Prostate gland (tissue), 2 donors: Measurements from ENCODE around the gene CAPN5. TPM values are rescaled to one million over a fixed set of nuclear protein-coding genes. Genes with fewer than 3 reads are reported as not detected.

Experiments used
- DNase-seq: peaks from one replicate; pipeline ENCODE4 v3.0.0-alpha.2; 2019; ENCODE audit warnings: low spot score
- H3K27ac ChIP-seq, 2 donors: fragments of 200-600 bp; sonication (generic); 2 replicates each; pipeline ENCODE4 v1.5.1; 2017 to 2019
- H3K27me3 ChIP-seq: fragments of 200-600 bp; sonication (generic); replicated peaks from 2 replicates; pipeline ENCODE4 v1.5.1; 2019; ENCODE audit not compliant: insufficient read depth
- H3K36me3 ChIP-seq, 2 donors: fragments of 200-600 bp; sonication (generic); 1 replicate in 1 of 2; 2 replicates in 1 of 2; pipeline versions ENCODE4 v1.5.1 to v1.8.1; 2017 to 2019
- H3K4me1 ChIP-seq: fragments of 200-600 bp; sonication (generic); replicated peaks from 2 replicates; pipeline ENCODE4 v1.5.1; 2019
- H3K4me3 ChIP-seq, 2 donors: fragments of 200-600 bp; sonication (generic); 2 replicates each; pipeline ENCODE4 v1.5.1; 2017 to 2019
- H3K9me3 ChIP-seq: fragments of 200-600 bp; sonication (generic); 2 replicates; pipeline ENCODE4 v1.5.1; 2017
- POLR2A ChIP-seq: fragments of 450-650 bp; IDR thresholded peaks from one replicate; pipeline ENCODE4 v1.6.1; 2016; ENCODE audit warnings: antibody characterized with exemption, mild to moderate bottlenecking
- POLR2AphosphoS5 ChIP-seq: sonication (generic); formaldehyde crosslinking; IDR thresholded peaks from one replicate; pipeline ENCODE4 v1.6.1; 2017; ENCODE audit warnings: antibody characterized with exemption
- WGBS: methylation state at CpG from one replicate; pipeline ENCODE4 v1.1.5; 2018; 5-methylcytosine and 5-hydroxymethylcytosine counted together
- intact Hi-C: fragments of 100-400 bp; cut with DNase I; formaldehyde crosslinking; loops from one replicate; pipeline ENCODE4 v1.14.2; 2022
- total RNA-seq, 2 donors: library from RNA; depleted of rRNA; stranded (reverse); fragments of >200 nt; gene quantifications; one replicate each; pipeline ENCODE4 v1.1.0, GENCODE V29; 2016
- TF ChIP-seq, protein P1 (sequence below), 4 experiments: fragments of 200-600 bp in 2 of 4; fragments of 450-650 bp in 2 of 4; sonication (generic) in 2 of 4; IDR thresholded peaks; 1 replicate in 3 of 4; 2 replicates in 1 of 4; pipeline ENCODE4 v1.5.1; 2016 to 2019; ENCODE audit warnings: antibody characterized with exemption in 4 of 4, mild to moderate bottlenecking in 2 of 4, moderate library complexity in 2 of 4

The CAPN5 gene
- total RNA-seq, 2 donors from 2014 or later = 28.6 to 83.5 TPM

DNA sequence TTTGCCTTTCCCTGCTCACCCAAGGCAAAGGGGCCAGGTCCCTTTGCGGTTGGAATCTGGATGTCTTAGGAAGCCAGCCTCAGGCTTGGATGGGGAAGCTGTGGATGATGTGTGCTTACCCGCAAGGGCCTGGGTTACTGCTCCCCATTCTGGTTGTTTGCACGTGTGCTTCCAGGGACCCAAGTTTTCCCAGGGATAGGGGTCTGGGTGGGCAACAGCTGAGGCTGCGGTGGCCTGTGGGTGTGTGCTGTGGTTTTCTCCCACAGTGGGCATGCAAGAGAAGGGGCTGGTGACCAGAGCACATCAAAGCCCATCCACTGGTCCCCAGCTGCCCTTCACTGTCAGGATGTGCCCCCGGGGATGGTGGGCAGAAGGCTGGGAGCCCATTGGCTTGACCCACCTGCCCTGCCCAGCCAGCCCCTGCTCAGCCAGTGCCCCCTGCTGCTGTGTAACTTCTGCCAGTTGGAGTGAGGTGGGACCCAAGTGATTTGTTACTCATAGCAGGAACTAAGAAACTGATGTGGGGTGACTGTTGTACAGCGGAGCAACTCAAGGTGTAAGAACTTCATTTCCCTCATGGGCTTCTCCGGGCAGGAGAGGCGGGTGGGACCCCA lies 3.3 kb downstream of the CAPN5 start:
- H3K36me3 ChIP-seq = no peaks in the 10 kb centered on the region
- DNase-seq = no peak
- H3K9me3 ChIP-seq = no peaks in the 10 kb centered on the region
- intact Hi-C loops = no loop called here
- 92% methylated on average over 8 of the region's 8 CpGs for WGBS
- H3K27ac ChIP-seq = no peak overlapping the region
- TF ChIP-seq POLR2AphosphoS5 (no peak), POLR2A (no peak)
- TF ChIP-seq, protein P1, sequence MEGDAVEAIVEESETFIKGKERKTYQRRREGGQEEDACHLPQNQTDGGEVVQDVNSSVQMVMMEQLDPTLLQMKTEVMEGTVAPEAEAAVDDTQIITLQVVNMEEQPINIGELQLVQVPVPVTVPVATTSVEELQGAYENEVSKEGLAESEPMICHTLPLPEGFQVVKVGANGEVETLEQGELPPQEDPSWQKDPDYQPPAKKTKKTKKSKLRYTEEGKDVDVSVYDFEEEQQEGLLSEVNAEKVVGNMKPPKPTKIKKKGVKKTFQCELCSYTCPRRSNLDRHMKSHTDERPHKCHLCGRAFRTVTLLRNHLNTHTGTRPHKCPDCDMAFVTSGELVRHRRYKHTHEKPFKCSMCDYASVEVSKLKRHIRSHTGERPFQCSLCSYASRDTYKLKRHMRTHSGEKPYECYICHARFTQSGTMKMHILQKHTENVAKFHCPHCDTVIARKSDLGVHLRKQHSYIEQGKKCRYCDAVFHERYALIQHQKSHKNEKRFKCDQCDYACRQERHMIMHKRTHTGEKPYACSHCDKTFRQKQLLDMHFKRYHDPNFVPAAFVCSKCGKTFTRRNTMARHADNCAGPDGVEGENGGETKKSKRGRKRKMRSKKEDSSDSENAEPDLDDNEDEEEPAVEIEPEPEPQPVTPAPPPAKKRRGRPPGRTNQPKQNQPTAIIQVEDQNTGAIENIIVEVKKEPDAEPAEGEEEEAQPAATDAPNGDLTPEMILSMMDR (IDR thresholded peaks at IDR 0.05) = no peak
- peaks cover 29% of the 10 kb centered on the region for H3K4me1 ChIP-seq
- H3K4me3 ChIP-seq = no peak overlapping the region
- no peaks in the 10 kb centered on the region for H3K27me3 ChIP-seq

DNA sequence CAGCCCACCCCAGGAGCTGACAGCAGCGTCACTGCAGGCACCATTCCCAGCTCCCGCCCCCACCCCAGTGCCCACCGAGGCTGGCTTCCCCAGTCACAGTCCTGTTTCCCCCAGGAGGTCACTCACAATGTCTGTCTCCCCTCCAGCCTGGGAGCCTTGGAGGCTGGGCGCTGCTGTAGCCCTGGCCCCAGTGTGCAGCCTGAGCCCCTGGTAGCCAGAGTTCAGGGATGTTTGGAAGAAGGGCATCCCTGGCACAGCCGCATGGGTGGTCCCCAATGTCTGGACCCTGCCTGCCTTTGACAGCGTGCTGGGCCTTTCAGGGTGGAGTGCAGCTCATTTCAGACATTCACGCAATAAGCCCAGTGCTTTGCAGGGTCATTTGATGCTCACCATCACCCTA lies 4.3 kb downstream of the CAPN5 start:
- intact Hi-C loops = no loop called here
- H3K9me3 ChIP-seq = no peaks in the 10 kb centered on the region
- DNase-seq = no peak
- no peaks in the 10 kb centered on the region for H3K27me3 ChIP-seq
- no peaks in the 10 kb centered on the region for H3K36me3 ChIP-seq
- peaks cover 29% of the 10 kb centered on the region for H3K4me1 ChIP-seq
- TF ChIP-seq POLR2AphosphoS5 (no peak), POLR2A (no peak)
- TF ChIP-seq, protein P1 (IDR thresholded peaks at IDR 0.05) = no peak
- WGBS = 84% methylated on average over 6 of the region's 7 CpGs
- H3K4me3 ChIP-seq = no peak overlapping the region
- no peak overlapping the region for H3K27ac ChIP-seq

DNA sequence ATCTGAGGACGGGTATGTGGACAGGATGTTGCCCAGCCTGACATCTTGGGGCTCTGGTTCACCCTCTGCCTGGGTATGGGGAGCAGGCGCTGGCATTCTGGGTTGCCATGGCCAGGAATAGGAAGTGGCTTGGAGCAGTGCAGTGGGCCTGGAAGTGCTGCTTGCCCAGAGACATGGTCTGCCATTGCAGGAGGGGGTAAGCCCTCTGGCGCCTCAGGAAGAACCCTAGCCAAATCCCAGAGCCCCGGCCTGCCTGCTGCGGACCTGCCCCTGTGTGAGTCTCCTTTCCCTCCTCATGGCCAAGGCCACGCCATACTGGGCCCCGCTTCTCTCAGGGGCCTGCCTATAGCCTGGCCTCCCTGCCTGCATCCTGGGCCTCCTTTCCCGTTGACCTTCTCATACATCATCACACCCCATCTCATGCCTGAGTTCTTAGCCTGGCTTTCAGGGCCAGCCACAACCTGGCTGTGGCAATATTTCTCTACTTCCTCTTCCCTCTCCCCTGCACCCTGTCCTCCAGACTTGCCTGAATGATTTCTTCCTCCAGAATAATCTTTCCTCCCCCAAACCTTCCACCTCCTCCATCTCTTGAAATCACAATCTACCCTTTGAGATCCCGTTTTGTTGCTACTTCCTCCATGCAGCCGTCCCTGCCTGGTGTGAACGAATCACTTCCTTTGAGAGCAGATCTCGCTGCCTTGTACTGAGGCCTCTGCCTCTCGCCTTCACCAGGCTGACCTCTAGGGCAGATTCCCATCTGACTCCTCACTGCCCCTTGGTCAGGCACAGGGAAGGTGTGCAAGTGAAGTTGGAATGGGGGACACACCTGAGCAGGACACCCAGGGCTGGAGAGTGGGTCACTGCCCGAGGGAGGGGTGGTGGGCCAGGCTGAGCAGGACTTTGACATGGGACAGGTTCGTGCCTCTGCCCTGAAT lies 5.2 kb downstream of the CAPN5 start:
- no peak for TF ChIP-seq POLR2AphosphoS5
- no peak for TF ChIP-seq POLR2A
- TF ChIP-seq, protein P1 (IDR thresholded peaks at IDR 0.05) = no peak
- Histone ChIP-seq H3K27ac (peak overlapping the region; percentile 73 to 74), H3K9me3 (no peaks in the 10 kb centered on the region), H3K27me3 (no peaks in the 10 kb centered on the region), H3K4me1 (peaks cover 29% of the 10 kb centered on the region), H3K4me3 (no peak overlapping the region), H3K36me3 (no peaks in the 10 kb centered on the region)
- DNase-seq = no peak
- WGBS = 89% methylated on average over 15 of the region's 15 CpGs
- intact Hi-C loops = no loop called here

DNA sequence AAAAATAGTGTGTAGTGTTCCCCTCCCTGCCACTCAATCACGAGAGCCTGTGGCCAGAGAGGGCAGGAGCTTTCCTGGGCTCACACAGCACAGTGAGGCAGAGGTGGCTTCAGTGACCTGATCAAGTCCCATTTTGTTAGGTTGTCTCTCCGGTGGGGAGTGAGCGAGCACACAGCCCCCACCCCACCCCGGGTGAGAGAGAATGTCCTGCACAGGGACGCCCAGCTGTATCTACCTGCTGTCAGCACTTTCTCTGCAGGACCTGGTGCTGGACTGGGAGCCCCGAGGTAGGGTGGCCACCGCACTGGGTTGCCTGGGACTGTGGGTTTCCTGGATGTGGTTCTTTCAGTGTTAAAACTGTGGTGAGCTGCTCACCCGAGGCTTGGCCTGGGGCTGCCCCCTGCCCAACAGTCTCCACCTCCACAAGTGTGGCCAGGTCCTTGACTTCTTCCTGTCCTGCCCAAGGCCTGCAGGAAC lies 6.1 kb downstream of the CAPN5 start:
- H3K36me3 ChIP-seq = no peaks in the 10 kb centered on the region
- peak overlapping the region; percentile 73 to 74 for H3K27ac ChIP-seq
- DNase-seq = no peak
- 78% methylated on average over 7 of the region's 8 CpGs for WGBS
- no peaks in the 10 kb centered on the region for H3K9me3 ChIP-seq
- H3K4me3 ChIP-seq = no peak overlapping the region
- no peaks in the 10 kb centered on the region for H3K27me3 ChIP-seq
- H3K4me1 ChIP-seq = peaks cover 29% of the 10 kb centered on the region
- intact Hi-C loops = no loop called here
- TF ChIP-seq, protein P1 (IDR thresholded peaks at IDR 0.05) = no peak
- TF ChIP-seq POLR2AphosphoS5 (no peak), POLR2A (no peak)
